RWPE2 (cell line): Measurements from ENCODE around the gene CHST1.

Source experiments
- ATAC-seq: fragments of 200-7000 bp; cut with Tn5 transposase; 3 replicates; pipeline ENCODE4 v1.9.1; 2021; ENCODE audit warnings: low read depth
- DNase-seq: peaks from one replicate; pipeline ENCODE4 v3.0.0-alpha.2; 2020; ENCODE audit warnings: low spot score
- H3K27ac ChIP-seq: fragments of 450-650 bp; 2 replicates; pipeline ENCODE4 v1.5.1; 2017; ENCODE audit warnings: mild to moderate bottlenecking; ENCODE audit not compliant: poor library complexity, severe bottlenecking
- H3K27me3 ChIP-seq: fragments of 250-450 bp; sonication (Bioruptor Pico); 2 replicates; pipeline ENCODE4 v1.5.1; 2021; ENCODE audit warnings: mild to moderate bottlenecking, moderate library complexity; ENCODE audit not compliant: insufficient read depth, poor library complexity, severe bottlenecking
- H3K36me3 ChIP-seq: fragments of 250-450 bp; sonication (Bioruptor Pico); 2 replicates; pipeline ENCODE4 v1.5.1; 2020; ENCODE audit warnings: low read depth, mild to moderate bottlenecking, moderate library complexity
- H3K4me1 ChIP-seq: fragments of 250-450 bp; sonication (Bioruptor Pico); 2 replicates; pipeline ENCODE4 v1.5.1; 2021; ENCODE audit warnings: mild to moderate bottlenecking, moderate library complexity; ENCODE audit not compliant: insufficient read depth, poor library complexity, severe bottlenecking
- H3K4me3 ChIP-seq: fragments of 250-450 bp; sonication (Bioruptor Pico); 2 replicates; pipeline ENCODE4 v1.5.1; 2021; ENCODE audit warnings: mild to moderate bottlenecking, moderate library complexity; ENCODE audit not compliant: severe bottlenecking
- H3K9me3 ChIP-seq: fragments of 250-450 bp; sonication (Bioruptor Pico); 2 replicates; pipeline ENCODE4 v1.5.1; 2021; ENCODE audit warnings: mild to moderate bottlenecking, moderate library complexity; ENCODE audit not compliant: severe bottlenecking
- CTCF ChIP-seq: fragments of 450-650 bp; IDR thresholded peaks from one replicate; pipeline ENCODE4 v1.5.1; 2017; ENCODE audit warnings: mild to moderate bottlenecking, moderate library complexity; ENCODE audit not compliant: poor library complexity, severe bottlenecking

The CHST1 gene

DNA sequence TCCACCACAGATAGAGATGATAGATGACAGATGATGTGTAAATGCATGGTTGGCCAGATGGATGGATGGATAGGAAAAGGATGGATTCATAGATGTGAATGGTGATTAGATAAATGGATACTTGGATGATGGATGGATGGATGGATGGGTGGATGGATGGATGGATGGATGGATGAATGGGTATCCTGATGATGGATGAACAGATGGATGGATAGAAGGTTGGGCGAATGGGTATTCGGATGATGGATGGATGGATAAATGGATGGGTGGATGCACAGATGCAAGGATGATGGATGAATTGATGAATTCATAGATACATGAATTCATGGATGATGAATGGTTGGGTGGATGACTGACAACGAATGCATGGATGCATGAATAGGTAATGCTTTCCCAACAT, 56.1 kb downstream of the CHST1 start:
- H3K4me1 ChIP-seq, result no peaks in the 10 kb centered on the region
- DNase-seq, result no peak
- H3K27me3 ChIP-seq, result peaks cover 3% of the 10 kb centered on the region
- no peak for TF ChIP-seq CTCF
- H3K27ac ChIP-seq, result no peak overlapping the region
- ATAC-seq, result no peak
- no peaks in the 10 kb centered on the region for H3K36me3 ChIP-seq
- no peak overlapping the region for H3K4me3 ChIP-seq
- H3K9me3 ChIP-seq, result no peaks in the 10 kb centered on the region

- TF ChIP-seq CTCF, result no peak
- Histone ChIP-seq H3K27ac (no peak overlapping the region), H3K4me3 (no peak overlapping the region), H3K27me3 (peaks cover 3% of the 10 kb centered on the region), H3K9me3 (no peaks in the 10 kb centered on the region), H3K4me1 (no peaks in the 10 kb centered on the region), H3K36me3 (no peaks in the 10 kb centered on the region)
- ATAC-seq, result no peak
- no peak for DNase-seq
Observed at GRCh38 chr11:45607995-45608394, 57.4 kb downstream of the CHST1 start.

GRCh38 chr11:45606514-45607281, 58.7 kb downstream of the CHST1 start:
- no peak for DNase-seq
- no peak for TF ChIP-seq CTCF
- no peaks in the 10 kb centered on the region for H3K4me1 ChIP-seq
- no peak overlapping the region for H3K4me3 ChIP-seq
- no peaks in the 10 kb centered on the region for H3K9me3 ChIP-seq
- H3K27ac ChIP-seq, result no peak overlapping the region
- no peak for ATAC-seq
- no peaks in the 10 kb centered on the region for H3K36me3 ChIP-seq
- H3K27me3 ChIP-seq, result peaks cover 3% of the 10 kb centered on the region

DNA sequence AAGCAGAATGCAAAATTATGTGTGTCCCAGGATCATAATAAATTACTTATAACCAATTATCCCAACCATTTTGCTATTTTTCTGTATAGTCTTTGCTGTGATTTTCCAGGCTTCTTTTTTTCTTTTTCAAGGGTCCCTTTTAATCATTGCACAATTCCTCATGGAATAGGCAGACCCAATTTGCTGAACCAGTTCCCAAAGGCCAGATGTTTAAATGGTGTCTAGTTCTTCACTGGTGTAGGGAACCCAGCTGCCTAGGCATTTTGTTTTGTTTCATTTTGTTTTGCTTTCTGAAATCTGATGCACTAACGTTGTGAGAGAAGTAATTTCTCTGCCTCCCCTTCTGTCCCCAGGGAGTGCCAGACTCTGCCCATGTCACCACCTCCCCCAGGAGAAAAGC, 60.4 kb downstream of the CHST1 start:
- Histone ChIP-seq H3K27me3 (peaks cover 3% of the 10 kb centered on the region), H3K4me3 (no peak overlapping the region), H3K4me1 (no peaks in the 10 kb centered on the region), H3K36me3 (no peaks in the 10 kb centered on the region), H3K27ac (no peak overlapping the region), H3K9me3 (no peaks in the 10 kb centered on the region)
- no peak for TF ChIP-seq CTCF
- DNase-seq, result no peak
- no peak for ATAC-seq

DNA sequence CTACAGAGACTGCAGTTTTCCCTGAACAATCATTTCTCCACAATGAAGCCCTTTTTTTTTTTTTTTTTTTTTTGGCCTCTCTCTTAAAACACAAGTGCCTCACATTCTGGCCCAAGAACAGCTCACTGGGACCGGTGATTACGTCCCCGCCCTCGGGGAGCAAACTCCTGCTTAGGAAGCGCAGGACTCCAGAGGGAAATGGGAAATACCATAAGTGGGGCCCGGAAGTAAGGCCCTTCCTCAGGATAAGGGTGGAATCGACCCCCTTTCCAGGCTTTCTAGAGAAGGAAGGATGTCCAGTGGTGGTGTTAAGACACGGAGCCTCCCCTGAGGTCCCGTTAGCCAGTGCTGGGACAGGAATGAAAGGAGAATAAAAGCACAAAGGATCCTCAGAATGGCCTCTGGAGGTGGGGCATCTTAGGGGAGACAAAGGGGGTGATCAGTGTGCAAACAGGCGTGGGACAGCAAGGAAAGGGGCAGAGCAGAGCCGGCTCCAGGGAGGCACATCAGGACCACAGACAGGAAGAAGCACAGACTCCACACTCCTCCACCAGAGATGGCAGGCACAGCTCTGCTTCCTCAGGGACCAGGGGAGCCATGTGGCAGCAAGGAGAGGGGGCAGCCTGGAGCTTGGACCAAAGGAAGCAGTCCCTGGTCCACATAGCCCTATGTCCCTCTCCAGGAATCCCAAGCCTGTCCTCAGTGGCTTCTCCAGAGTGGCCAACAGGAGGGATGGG, 61.3 kb downstream of the CHST1 start:
- TF ChIP-seq CTCF, result no peak
- Histone ChIP-seq H3K27ac (no peak overlapping the region), H3K9me3 (no peaks in the 10 kb centered on the region), H3K4me3 (no peak overlapping the region), H3K36me3 (no peaks in the 10 kb centered on the region), H3K27me3 (peaks cover 3% of the 10 kb centered on the region), H3K4me1 (no peaks in the 10 kb centered on the region)
- DNase-seq (no peak), ATAC-seq (no peak)
